ENCODE measurements around the gene SLC44A1.

DNA sequence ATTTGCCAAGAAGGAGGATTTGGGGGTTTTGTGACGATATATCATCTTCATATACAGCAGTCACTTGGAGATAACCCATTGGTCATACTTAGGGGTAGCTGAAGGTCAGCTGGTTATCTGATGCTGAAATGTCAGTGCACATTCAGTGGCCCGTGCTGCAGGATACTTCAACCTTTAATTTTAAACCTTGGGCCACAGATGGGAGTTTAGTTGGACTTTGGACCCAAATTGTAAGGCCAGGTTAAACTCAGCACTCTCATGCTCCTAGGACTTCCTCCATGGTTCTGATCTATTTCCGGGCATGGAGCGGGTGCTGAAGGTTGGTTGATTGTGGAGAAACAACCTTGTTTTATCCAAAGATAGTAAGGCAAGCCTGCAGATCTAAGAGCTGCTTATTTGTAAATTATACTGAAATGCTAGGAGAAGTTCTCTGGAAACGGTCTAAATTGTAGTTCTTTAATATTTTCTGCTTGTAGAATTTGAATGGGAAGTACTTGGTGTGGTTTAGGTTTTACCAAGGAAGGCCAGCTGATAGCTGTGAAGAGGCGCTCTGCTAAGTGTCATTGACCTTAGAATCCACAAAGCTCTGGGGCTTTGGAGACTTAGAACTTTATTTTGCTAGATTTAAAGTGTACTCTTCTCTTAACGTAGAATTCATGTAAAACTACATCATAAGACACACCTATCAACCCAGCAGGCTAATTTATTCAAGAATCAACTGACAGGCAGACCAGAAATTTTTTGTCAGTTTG, 38.6 kb downstream of the SLC44A1 start:
- TF ChIP-seq EZH2 (IDR thresholded peaks at IDR 0.05; ENCODE audit: insufficient read depth, poor library complexity, severe bottlenecking) (no peak), EZH2phosphoT487 (IDR thresholded peaks at IDR 0.05; ENCODE audit: insufficient read depth, low read depth) (no peak)

Data from GM23248 (cell line).